ENCODE measurements around the gene BICC1. TPM values are rescaled to one million over a fixed set of nuclear protein-coding genes. Genes with fewer than 3 reads are reported as not detected.

BICC1 gene
- total RNA-seq, 1 experiment from 2014 or later: 0.57 TPM

DNA sequence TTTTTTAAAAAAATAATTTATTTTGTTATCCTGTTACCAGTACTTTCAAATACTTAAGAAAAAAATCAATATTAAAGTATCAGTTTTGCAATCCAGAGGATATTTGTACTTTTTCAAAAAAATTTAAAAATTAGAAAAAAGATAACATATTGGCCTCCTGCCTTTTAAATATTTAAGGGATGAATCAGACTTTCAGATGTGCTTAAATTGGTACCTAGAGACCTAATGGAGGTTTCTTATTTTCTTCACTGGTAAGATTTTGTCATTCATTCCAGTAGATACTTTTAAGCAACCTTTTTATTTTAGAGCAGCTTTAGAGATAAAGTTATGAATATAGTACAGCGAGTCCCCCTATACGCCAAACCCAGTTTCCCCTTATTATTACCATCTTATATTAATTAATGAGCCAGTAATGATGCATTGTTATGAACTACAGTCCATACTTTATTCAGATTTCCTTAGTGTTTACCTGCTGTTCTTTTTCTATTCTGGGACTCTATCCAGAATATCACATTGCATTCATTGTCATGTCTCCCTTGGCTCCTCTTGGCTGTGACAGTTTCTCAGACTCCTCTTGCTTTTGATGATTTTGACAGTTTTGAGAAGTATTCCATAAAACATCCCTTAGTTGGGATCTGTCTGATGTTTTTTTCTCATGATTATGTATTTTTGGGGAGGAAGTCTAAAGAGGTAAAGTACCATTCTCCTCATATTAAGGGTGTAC, 34.2 kb downstream of the BICC1 start:
- no peaks in the 10 kb centered on the region for H3K27me3 ChIP-seq (ENCODE audit: insufficient read depth, low read length)
- no peaks in the 10 kb centered on the region for H3K79me1 ChIP-seq (ENCODE audit: insufficient read depth, low read depth, low read length, poor library complexity, severe bottlenecking)
- no peak overlapping the region for H2AK5ac ChIP-seq (ENCODE audit: insufficient read length, low read length)
- no peak overlapping the region for H2AFZ ChIP-seq (ENCODE audit: low read length)
- Mint-ChIP-seq H3K4me1 (no peaks in the 10 kb centered on the region), H3K27me3 (ENCODE audit: low read depth) (no peaks in the 10 kb centered on the region), H3K27ac (no peak overlapping the region), H3K9me3 (no peaks in the 10 kb centered on the region), H3K36me3 (ENCODE audit: insufficient read depth in 1 of 3, low read depth in 3 of 3) (no peaks in the 10 kb centered on the region), H3K4me3 (no peak overlapping the region)
- no peak overlapping the region for H2BK20ac ChIP-seq (ENCODE audit: low read depth, low read length, poor library complexity, severe bottlenecking)
- no peak overlapping the region for H4K5ac ChIP-seq (ENCODE audit: insufficient read length, low read depth, low read length)
- no peak overlapping the region for H3K4me2 ChIP-seq (ENCODE audit: insufficient read depth, insufficient read length, low read length)
- no peak overlapping the region for H2BK120ac ChIP-seq (ENCODE audit: low read depth, low read length, poor library complexity, severe bottlenecking)
- TF ChIP-seq, protein P1, sequence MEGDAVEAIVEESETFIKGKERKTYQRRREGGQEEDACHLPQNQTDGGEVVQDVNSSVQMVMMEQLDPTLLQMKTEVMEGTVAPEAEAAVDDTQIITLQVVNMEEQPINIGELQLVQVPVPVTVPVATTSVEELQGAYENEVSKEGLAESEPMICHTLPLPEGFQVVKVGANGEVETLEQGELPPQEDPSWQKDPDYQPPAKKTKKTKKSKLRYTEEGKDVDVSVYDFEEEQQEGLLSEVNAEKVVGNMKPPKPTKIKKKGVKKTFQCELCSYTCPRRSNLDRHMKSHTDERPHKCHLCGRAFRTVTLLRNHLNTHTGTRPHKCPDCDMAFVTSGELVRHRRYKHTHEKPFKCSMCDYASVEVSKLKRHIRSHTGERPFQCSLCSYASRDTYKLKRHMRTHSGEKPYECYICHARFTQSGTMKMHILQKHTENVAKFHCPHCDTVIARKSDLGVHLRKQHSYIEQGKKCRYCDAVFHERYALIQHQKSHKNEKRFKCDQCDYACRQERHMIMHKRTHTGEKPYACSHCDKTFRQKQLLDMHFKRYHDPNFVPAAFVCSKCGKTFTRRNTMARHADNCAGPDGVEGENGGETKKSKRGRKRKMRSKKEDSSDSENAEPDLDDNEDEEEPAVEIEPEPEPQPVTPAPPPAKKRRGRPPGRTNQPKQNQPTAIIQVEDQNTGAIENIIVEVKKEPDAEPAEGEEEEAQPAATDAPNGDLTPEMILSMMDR (conservative IDR thresholded peaks at IDR 0.05): no peak
- no peaks in the 10 kb centered on the region for H3K79me2 ChIP-seq (ENCODE audit: insufficient read depth, low read length)
- no peak overlapping the region for H3T11ph ChIP-seq (ENCODE audit: low read length)
- no peak overlapping the region for H3K18ac ChIP-seq (ENCODE audit: insufficient read length, low read depth, low read length)
- H3K4ac ChIP-seq (ENCODE audit: low read depth, low read length): no peak overlapping the region
- no peak overlapping the region for H3K9ac ChIP-seq (ENCODE audit: extremely low read depth, insufficient read length, low read length)
- H3K9me3 ChIP-seq (ENCODE audit: control insufficient read depth, low read depth, low read length): no peaks in the 10 kb centered on the region
- no peaks in the 10 kb centered on the region for H4K20me1 ChIP-seq (ENCODE audit: control insufficient read depth, insufficient read depth, insufficient read length)
- no peak overlapping the region for H4K91ac ChIP-seq (ENCODE audit: insufficient read length, low read depth, low read length)
- H3K56ac ChIP-seq (ENCODE audit: insufficient read length, low read depth, low read length): no peak overlapping the region
- H3K4me1 ChIP-seq (ENCODE audit: insufficient read depth, low read length): no peaks in the 10 kb centered on the region
- no peak overlapping the region for H3K14ac ChIP-seq (ENCODE audit: insufficient read depth, low read length)
- no peak for DNase-seq
- H3K23me2 ChIP-seq (ENCODE audit: insufficient read length, low read depth, low read length, poor library complexity, severe bottlenecking): no peaks in the 10 kb centered on the region
- H3K23ac ChIP-seq (ENCODE audit: insufficient read length, low read depth, low read length): no peak overlapping the region
- H4K8ac ChIP-seq (replicated peaks; ENCODE audit: insufficient read length, low read depth, low read length): no peak overlapping the region
- H2BK15ac ChIP-seq (ENCODE audit: low read depth, low read length): no peak overlapping the region
- H3K27ac ChIP-seq (ENCODE audit: insufficient read length, low read depth, low read length): no peak overlapping the region
- no CpG with 5 or more reads among the region's 2 CpGs for WGBS (ENCODE audit: extremely low coverage, insufficient read length, low lambda C conversion rate)
- no peak overlapping the region for H2BK5ac ChIP-seq (ENCODE audit: insufficient read length, low read length)
- H2BK12ac ChIP-seq (ENCODE audit: insufficient read length, low read depth, low read length): no peak overlapping the region

All from H9 (cell line).